ENCODE results near the gene LACRT. TPM values are rescaled to one million over a fixed set of nuclear protein-coding genes. Genes with fewer than 3 reads are reported as not detected.

LACRT gene
- total and polyA plus RNA-seq, 2 of the 8 experiments (the other 6 are each of a cell fraction or from before 2014, with no cell fraction given) = not detected

DNA sequence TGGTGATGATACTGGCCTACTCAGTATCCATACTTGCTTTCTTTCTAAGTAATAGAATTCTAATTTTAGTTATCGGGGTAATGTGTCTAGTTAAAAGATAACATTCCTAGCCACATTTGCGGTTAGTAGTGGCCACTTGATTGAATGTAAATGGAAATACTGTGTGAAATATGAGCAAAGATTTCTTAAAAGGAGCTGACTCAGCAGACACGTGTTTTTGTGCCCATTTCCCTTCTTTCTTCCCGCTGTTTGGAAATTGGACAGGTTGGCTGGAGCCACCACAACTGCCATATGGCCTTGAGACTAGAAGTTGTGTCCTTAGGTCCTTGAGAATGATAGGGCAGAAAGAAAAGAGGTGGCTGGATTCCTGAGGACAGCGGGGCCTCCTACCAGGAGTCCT is 33.2 kb upstream of the LACRT start:
- Histone ChIP-seq H3K27ac (ENCODE audit: low read depth, low read length) (no peak overlapping the region), H2BK20ac (ENCODE audit: low read length) (no peak overlapping the region), H3K56ac (replicated peaks; ENCODE audit: insufficient read length, low read depth, low read length) (no peak overlapping the region), H4K91ac (replicated peaks; ENCODE audit: insufficient read length, low read length) (no peak overlapping the region), H3K36me3 (ENCODE audit: control insufficient read depth in 2 of 4, insufficient read depth in 4 of 4, low read length in 3 of 4) (no peaks in the 10 kb centered on the region), H3K14ac (ENCODE audit: insufficient read length) (no peak overlapping the region), H2BK12ac (ENCODE audit: low read depth, low read length) (no peak overlapping the region), H4K8ac (ENCODE audit: extremely low read depth, insufficient read depth, low read length) (no peak overlapping the region), H3K79me1 (ENCODE audit: low read depth, low read length) (no peaks in the 10 kb centered on the region), H2BK5ac (ENCODE audit: low read depth, low read length) (no peak overlapping the region), H3K9ac (replicated peaks in 1 of 4; ENCODE audit: extremely low read depth in 1 of 4, low read depth in 3 of 4, low read length in 3 of 4) (no peak overlapping the region), H4K20me1 (replicated peaks in 1 of 2; ENCODE audit: control insufficient read depth in 1 of 2, insufficient read depth in 2 of 2, low read length in 2 of 2) (no peaks in the 10 kb centered on the region), H3K27me3 (replicated peaks in 1 of 4; ENCODE audit: control insufficient read depth in 3 of 4, extremely low read depth in 1 of 4, insufficient read depth in 3 of 4, low read length in 3 of 4) (no peaks in the 10 kb centered on the region), H4K5ac (ENCODE audit: insufficient read length, low read depth, low read length) (no peak overlapping the region), H2BK15ac (ENCODE audit: low read length) (no peak overlapping the region), H3K4me1 (replicated peaks in 1 of 4; ENCODE audit: control insufficient read depth in 3 of 4, insufficient read depth in 4 of 4, low read length in 3 of 4) (no peaks in the 10 kb centered on the region), H3K4me2 (ENCODE audit: insufficient read depth in 1 of 2, low read depth in 2 of 2, low read length in 2 of 2) (no peak overlapping the region), H3K4me3 (ENCODE audit: extremely low read depth in 1 of 4, insufficient read depth in 2 of 4, low read depth in 3 of 4, low read length in 4 of 4) (no peak overlapping the region), H2AFZ (ENCODE audit: low read length) (peak overlapping the region; percentile 93; the same call in 1 of the 2 replicates), H2AK5ac (ENCODE audit: low read depth, low read length) (no peak overlapping the region), H3K79me2 (ENCODE audit: control insufficient read depth in 1 of 2, insufficient read depth in 2 of 2, low read length in 2 of 2) (no peaks in the 10 kb centered on the region), H3K23ac (ENCODE audit: insufficient read length) (no peak overlapping the region), H3K9me3 (ENCODE audit: insufficient read depth in 2 of 2, low read depth in 1 of 2, low read length in 1 of 2) (no peaks in the 10 kb centered on the region), H3K23me2 (ENCODE audit: low read depth, low read length) (no peaks in the 10 kb centered on the region), H3K18ac (ENCODE audit: extremely low read depth, low read length) (no peak overlapping the region), H3K4ac (replicated peaks; ENCODE audit: insufficient read length, low read depth, low read length) (no peak overlapping the region), H2BK120ac (replicated peaks; ENCODE audit: low read depth, low read length) (no peak overlapping the region)
- WGBS, 2 experiments (ENCODE audit: extremely low coverage in 1 of 2, insufficient coverage in 1 of 2, insufficient read length in 1 of 2, insufficient replicate concordance in 2 of 2, low coverage in 1 of 2, low lambda C conversion rate in 2 of 2, missing lambda C conversion rate in 1 of 2) = 85% methylated on average over 5 of the region's 5 CpGs; no CpG with 5 or more reads in 1 of the 2 experiments
- TF ChIP-seq GABPA (IDR thresholded peaks at IDR 0.05; ENCODE audit: borderline replicate concordance, insufficient read depth, low read length) = no peak
- no peak for TF ChIP-seq TBP (IDR thresholded peaks at IDR 0.05; ENCODE audit: low read depth, low read length)
- peak; percentile 86 for TF ChIP-seq MAFK (IDR thresholded peaks at IDR 0.05; ENCODE audit: low read depth, low read length)
- no peak for TF ChIP-seq KDM4A (IDR thresholded peaks at IDR 0.05; ENCODE audit: low read depth, low read length, severe bottlenecking)
- FAIRE-seq (no peak), DNase-seq (ENCODE audit: low read depth in 1 of 2, low spot score in 2 of 2) (no peak)
- ChIA-PET CTCF (ENCODE audit: partially characterized antibody) (interaction anchor here (0.9 kb wide), 1 partner anchor 12 kb away, joined by 4 read pairs; no protein-coding TSS in a partner anchor), POLR2A (ENCODE audit: partially characterized antibody) (no interaction called here)

All from H1 (cell line).